ENCODE data around the gene PLD1. TPM values are rescaled to one million over a fixed set of nuclear protein-coding genes. Genes with fewer than 3 reads are reported as not detected.

PLD1 gene
- total and polyA plus RNA-seq, 2 of the 8 experiments (the other 6 are each of a cell fraction or from before 2014, with no cell fraction given) = 1.2 to 2.6 TPM

- TF ChIP-seq RAD21 (IDR thresholded peaks at IDR 0.05 in 1 of 2, conservative IDR thresholded peaks at IDR 0.05 in 1 of 2; ENCODE audit: low read depth in 2 of 2, low read length in 2 of 2) (no peak), GTF2F1 (IDR thresholded peaks at IDR 0.05; ENCODE audit: borderline replicate concordance, low read depth, low read length) (no peak), RFX5 (IDR thresholded peaks at IDR 0.05; ENCODE audit: borderline replicate concordance, low read depth, low read length) (no peak)
Observed at GRCh38 chr3:171556574-171557145, 253.6 kb downstream of the PLD1 start (continued).

Data from H1 (cell line).